WTC11 (cell line): ENCODE measurements around the gene VDAC1. TPM values are rescaled to one million over a fixed set of nuclear protein-coding genes. Genes with fewer than 3 reads are reported as not detected.

Experiments
- ATAC-seq: fragments of 200-7000 bp; cut with Tn5 transposase; 2 replicates; pipeline ENCODE4 v1.10.0; 2021; ENCODE audit warnings: mild to moderate bottlenecking, moderate library complexity
- CTCF ChIA-PET: fragments of 300-600 bp; sonication (Branson Sonifier 250); formaldehyde crosslinking; loops from one replicate; lab custom pipeline; 2021; ENCODE audit warnings: antibody characterized with exemption; lab: Charles Lee
- POLR2A ChIA-PET: fragments of 350-600 bp; sonication (Branson Sonifier 250); formaldehyde crosslinking; loops from one replicate; lab custom pipeline; 2021; ENCODE audit warnings: antibody characterized with exemption; lab: Charles Lee
- DNase-seq: peaks from one replicate; pipeline ENCODE4 v3.0.0; 2021; ENCODE audit warnings: low spot score
- H3K27ac Mint-ChIP-seq: 2 replicates; pipeline ENCODE4 v1.8.0; 2021; ENCODE audit warnings: mixed read lengths
- H3K27me3 Mint-ChIP-seq: 2 replicates; pipeline ENCODE4 v1.8.0; 2021; ENCODE audit warnings: low read depth, mild to moderate bottlenecking, moderate library complexity, mixed read lengths
- H3K36me3 Mint-ChIP-seq: 2 replicates; pipeline ENCODE4 v1.8.0; 2021; ENCODE audit warnings: mixed read lengths
- H3K4me1 Mint-ChIP-seq: 2 replicates; pipeline ENCODE4 v1.8.0; 2022; ENCODE audit warnings: mixed read lengths
- H3K4me3 Mint-ChIP-seq: 2 replicates; pipeline ENCODE4 v1.8.0; 2021; ENCODE audit warnings: mild to moderate bottlenecking, moderate library complexity, mixed read lengths
- H3K9me3 Mint-ChIP-seq: 2 replicates; pipeline ENCODE4 v1.8.0; 2021; ENCODE audit warnings: mixed read lengths
- AFF4 ChIP-seq: sonication (generic); formaldehyde crosslinking; IDR thresholded peaks from 2 replicates; pipeline ENCODE4 v1.8.1; 2023; ENCODE audit warnings: mild to moderate bottlenecking, missing genetic modification reagents, borderline replicate concordance
- ATF2 ChIP-seq: sonication (generic); formaldehyde crosslinking; IDR thresholded peaks from 2 replicates; pipeline ENCODE4 v1.8.1; 2022; ENCODE audit warnings: low read depth, missing genetic modification reagents, borderline replicate concordance
- ATF3 ChIP-seq: sonication (generic); formaldehyde crosslinking; conservative IDR thresholded peaks from 2 replicates; pipeline ENCODE4 v1.8.1; 2022; ENCODE audit warnings: mild to moderate bottlenecking, missing genetic modification reagents
- E2F4 ChIP-seq: sonication (generic); formaldehyde crosslinking; IDR thresholded peaks from 2 replicates; pipeline ENCODE4 v1.8.1; 2022; ENCODE audit warnings: low read depth, mild to moderate bottlenecking, moderate library complexity, missing genetic modification reagents, borderline replicate concordance
- ESRRA ChIP-seq: sonication (generic); formaldehyde crosslinking; IDR thresholded peaks from 2 replicates; pipeline ENCODE4 v1.8.1; 2022; ENCODE audit warnings: mild to moderate bottlenecking, missing genetic modification reagents, borderline replicate concordance
- FOXK1 ChIP-seq: sonication (generic); formaldehyde crosslinking; IDR thresholded peaks from 2 replicates; pipeline ENCODE4 v1.8.0; 2022; ENCODE audit warnings: mild to moderate bottlenecking, moderate library complexity, missing genetic modification reagents
- GTF2I ChIP-seq: fragments of 250-450 bp; sonication (Bioruptor Pico); conservative IDR thresholded peaks from 2 replicates; pipeline ENCODE4 v1.4.0; 2021; ENCODE audit warnings: mild to moderate bottlenecking
- IRF1 ChIP-seq: sonication (generic); formaldehyde crosslinking; IDR thresholded peaks from 2 replicates; pipeline ENCODE4 v1.8.0; 2023; ENCODE audit warnings: missing genetic modification reagents
- IRF2 ChIP-seq: sonication (generic); formaldehyde crosslinking; IDR thresholded peaks from 2 replicates; pipeline ENCODE4 v1.8.0; 2022; ENCODE audit warnings: low read depth, missing genetic modification reagents, borderline replicate concordance
- MLX ChIP-seq: sonication (generic); formaldehyde crosslinking; IDR thresholded peaks from 2 replicates; pipeline ENCODE4 v1.8.1; 2023; ENCODE audit warnings: mild to moderate bottlenecking, missing genetic modification reagents, moderate library complexity
- MXD4 ChIP-seq: fragments of 250-450 bp; sonication (Bioruptor Pico); IDR thresholded peaks from 2 replicates; pipeline ENCODE4 v1.8.0; 2021; ENCODE audit warnings: mild to moderate bottlenecking, moderate library complexity, borderline replicate concordance
- NR1H2 ChIP-seq: sonication (generic); formaldehyde crosslinking; IDR thresholded peaks from 2 replicates; pipeline ENCODE4 v1.9.0; 2021; ENCODE audit warnings: mild to moderate bottlenecking, moderate library complexity, missing genetic modification reagents
- SMAD3 ChIP-seq: sonication (generic); formaldehyde crosslinking; IDR thresholded peaks from 2 replicates; pipeline ENCODE4 v1.8.0; 2022; ENCODE audit warnings: missing genetic modification reagents, mild to moderate bottlenecking, borderline replicate concordance
- STAT6 ChIP-seq: sonication (generic); formaldehyde crosslinking; conservative IDR thresholded peaks from 2 replicates; pipeline ENCODE4 v1.8.1; 2023; ENCODE audit warnings: mild to moderate bottlenecking, low read depth, missing genetic modification reagents, moderate library complexity
- ZMAT4 ChIP-seq: fragments of 250-450 bp; sonication (Bioruptor Pico); IDR thresholded peaks from 2 replicates; pipeline ENCODE4 v1.9.0; 2021; ENCODE audit warnings: mild to moderate bottlenecking
- ZSCAN18 ChIP-seq: fragments of 250-450 bp; sonication (Bioruptor Pico); IDR thresholded peaks from 2 replicates; pipeline ENCODE4 v2.1.2; 2022; ENCODE audit warnings: mild to moderate bottlenecking, moderate library complexity
- total RNA-seq: library from RNA; stranded (reverse); gene quantifications from 3 replicates; pipeline ENCODE4 v1.2.3, GENCODE V29; 2021

VDAC1 gene
- total RNA-seq, 1 experiment from 2014 or later: 274 TPM

GRCh38 chr5:133945568-133945967, 59.2 kb downstream of the VDAC1 start:
- CTCF ChIA-PET: interaction anchor here (0.6 to 2.2 kb wide), 10 partner anchors 51 to 628 kb away, joined by 3 to 16 read pairs (median 6); no protein-coding TSS in a partner anchor
- Mint-ChIP-seq H3K36me3 (no peaks in the 10 kb centered on the region), H3K9me3 (0 out of 2 replicates have a peak, but pooled peaks cover 4% of the 10 kb centered on the region), H3K27me3 (no peaks in the 10 kb centered on the region), H3K4me3 (no peak overlapping the region), H3K27ac (no peak overlapping the region), H3K4me1 (no peaks in the 10 kb centered on the region)
- ATAC-seq (no peak), DNase-seq (no peak)
- POLR2A ChIA-PET: no interaction called here
- TF ChIP-seq IRF2: no peak
- TF ChIP-seq ZMAT4 (CRISPR knock-in tag): no peak
- TF ChIP-seq ESRRA: no peak
- no peak for TF ChIP-seq MLX (CRISPR knock-in tag)
- TF ChIP-seq IRF1: no peak
- TF ChIP-seq FOXK1 (CRISPR knock-in tag): no peak
- TF ChIP-seq ZSCAN18 (CRISPR knock-in tag): no peak
- TF ChIP-seq NR1H2 (CRISPR knock-in tag): no peak
- TF ChIP-seq MXD4 (CRISPR knock-in tag): no peak
- no peak for TF ChIP-seq STAT6 (CRISPR knock-in tag)
- TF ChIP-seq SMAD3: no peak
- TF ChIP-seq ATF3 (CRISPR knock-in tag): no peak
- no peak for TF ChIP-seq ATF2 (CRISPR knock-in tag)
- no peak for TF ChIP-seq AFF4 (CRISPR knock-in tag)
- no peak for TF ChIP-seq GTF2I (CRISPR knock-in tag)
- TF ChIP-seq E2F4 (CRISPR knock-in tag): no peak
